DND-41 (cell line): Measurements from ENCODE around the gene PRRT1B.

Source experiments
- EZH2 ChIP-seq: IDR thresholded peaks from 3 replicates; pipeline ENCODE4 v1.6.1; 2012; ENCODE audit warnings: borderline replicate concordance, low read depth, mild to moderate bottlenecking, moderate library complexity, low read length, inconsistent platforms; ENCODE audit not compliant: severe bottlenecking
- TF ChIP-seq, protein P1 (sequence below): IDR thresholded peaks from 2 replicates; pipeline ENCODE4 v1.5.1; 2012; ENCODE audit warnings: borderline replicate concordance, low read length, moderate library complexity, mild to moderate bottlenecking; ENCODE audit not compliant: poor library complexity, severe bottlenecking; ENCODE audit errors: extremely low read depth

DNA sequence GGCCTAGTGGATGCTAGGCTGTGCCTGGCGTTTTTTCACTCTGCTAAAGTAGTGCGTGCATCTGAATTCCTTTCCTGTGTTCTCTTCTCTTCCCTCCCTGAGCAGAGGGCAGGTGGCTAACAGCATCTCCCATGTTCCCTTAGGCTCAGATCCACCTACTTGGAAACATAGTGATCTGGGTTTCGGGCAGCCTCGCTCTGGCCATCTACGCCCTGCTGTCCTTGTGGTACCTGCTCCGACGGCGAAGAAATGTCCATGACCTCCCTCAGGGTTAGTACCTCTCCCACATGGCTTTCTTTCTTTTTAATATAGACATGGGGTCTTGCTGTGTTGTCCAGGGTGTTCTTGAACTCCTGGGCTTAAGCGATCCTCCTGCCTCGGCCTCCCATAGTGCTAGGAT, 24.1 kb upstream of the PRRT1B start:
- TF ChIP-seq, protein P1, sequence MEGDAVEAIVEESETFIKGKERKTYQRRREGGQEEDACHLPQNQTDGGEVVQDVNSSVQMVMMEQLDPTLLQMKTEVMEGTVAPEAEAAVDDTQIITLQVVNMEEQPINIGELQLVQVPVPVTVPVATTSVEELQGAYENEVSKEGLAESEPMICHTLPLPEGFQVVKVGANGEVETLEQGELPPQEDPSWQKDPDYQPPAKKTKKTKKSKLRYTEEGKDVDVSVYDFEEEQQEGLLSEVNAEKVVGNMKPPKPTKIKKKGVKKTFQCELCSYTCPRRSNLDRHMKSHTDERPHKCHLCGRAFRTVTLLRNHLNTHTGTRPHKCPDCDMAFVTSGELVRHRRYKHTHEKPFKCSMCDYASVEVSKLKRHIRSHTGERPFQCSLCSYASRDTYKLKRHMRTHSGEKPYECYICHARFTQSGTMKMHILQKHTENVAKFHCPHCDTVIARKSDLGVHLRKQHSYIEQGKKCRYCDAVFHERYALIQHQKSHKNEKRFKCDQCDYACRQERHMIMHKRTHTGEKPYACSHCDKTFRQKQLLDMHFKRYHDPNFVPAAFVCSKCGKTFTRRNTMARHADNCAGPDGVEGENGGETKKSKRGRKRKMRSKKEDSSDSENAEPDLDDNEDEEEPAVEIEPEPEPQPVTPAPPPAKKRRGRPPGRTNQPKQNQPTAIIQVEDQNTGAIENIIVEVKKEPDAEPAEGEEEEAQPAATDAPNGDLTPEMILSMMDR: no peak
- no peak for TF ChIP-seq EZH2
